Measurements from ENCODE around the gene MRGPRG.

MRGPRG gene

DNA sequence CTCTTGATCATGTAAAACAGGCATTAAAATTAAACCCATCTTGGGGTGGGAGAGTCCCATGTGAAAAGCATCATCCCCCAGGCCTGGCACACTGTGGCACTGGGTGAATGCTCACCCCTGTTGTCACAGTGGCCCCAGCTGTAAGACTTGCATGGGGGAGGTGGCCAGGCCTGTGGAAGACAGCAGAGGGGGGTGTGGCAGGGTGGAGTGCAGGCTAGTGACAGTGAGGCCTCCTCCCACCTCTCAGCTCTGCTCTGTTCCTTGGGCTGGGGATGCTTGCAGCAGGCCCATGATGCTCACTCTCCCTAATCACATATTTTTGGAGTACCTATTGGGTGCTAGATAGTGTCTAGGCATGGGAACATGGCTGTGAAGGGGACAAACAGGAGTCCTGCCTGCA, 43.4 kb downstream of the MRGPRG start:
- TF ChIP-seq CTCF (IDR thresholded peaks at IDR 0.05; ENCODE audit: insufficient read depth, low read length, poor library complexity, severe bottlenecking) (no peak), EZH2phosphoT487 (conservative IDR thresholded peaks at IDR 0.05; ENCODE audit: low read length) (no peak)
- H2AFZ ChIP-seq (ENCODE audit: low read depth, low read length, severe bottlenecking) = no peak overlapping the region

GRCh38 chr11:3174387-3174786, 44.2 kb downstream of the MRGPRG start:
- no peaks in the 10 kb centered on the region for H3F3A ChIP-seq (ENCODE audit: insufficient read depth)

More for the DNA sequence above, 43.4 kb downstream of the MRGPRG start:
- Histone ChIP-seq H3F3A (ENCODE audit: insufficient read depth) (no peaks in the 10 kb centered on the region), H3K36me3 (ENCODE audit: low read length) (no peaks in the 10 kb centered on the region), H3K27me3 (ENCODE audit: low read length) (no peaks in the 10 kb centered on the region), H4K20me1 (ENCODE audit: low read depth, low read length) (no peaks in the 10 kb centered on the region), H3K9ac (ENCODE audit: low read length) (no peak overlapping the region), H3K4me2 (ENCODE audit: low read depth, low read length, poor library complexity, severe bottlenecking) (no peak overlapping the region), H3K9me2 (replicated peaks; ENCODE audit: insufficient read depth, low read length) (no peaks in the 10 kb centered on the region), H3K4me3 (ENCODE audit: insufficient read depth, low read length, poor library complexity, severe bottlenecking) (no peak overlapping the region), H3K9me3 (ENCODE audit: insufficient read depth, low read length) (peaks cover 13% of the 10 kb centered on the region; the same call in 1 of the 2 replicates), H3K27ac (ENCODE audit: low read depth, low read length) (no peak overlapping the region), H3K79me2 (ENCODE audit: insufficient read depth, low read length) (no peaks in the 10 kb centered on the region)

DNA sequence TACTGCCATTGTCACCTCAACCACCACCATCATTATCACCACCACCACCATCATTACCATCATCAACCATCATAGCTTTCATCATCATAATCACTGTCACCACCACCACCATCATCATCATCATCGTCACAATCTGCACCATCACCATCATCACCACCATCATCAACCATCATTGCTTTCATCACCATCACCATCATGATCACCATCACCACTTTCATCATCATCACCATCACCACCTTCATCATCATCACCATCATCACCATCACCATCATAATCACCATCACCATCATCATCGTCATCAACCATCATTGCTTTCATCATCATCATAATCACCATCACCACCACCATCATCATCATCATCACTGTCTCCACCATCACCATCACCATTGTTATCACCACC, 44.8 kb downstream of the MRGPRG start:
- Histone ChIP-seq H3K9ac (ENCODE audit: low read length) (no peak overlapping the region), H3K36me3 (ENCODE audit: low read length) (no peaks in the 10 kb centered on the region), H3K9me2 (replicated peaks; ENCODE audit: insufficient read depth, low read length) (no peaks in the 10 kb centered on the region), H3K4me3 (ENCODE audit: insufficient read depth, low read length, poor library complexity, severe bottlenecking) (no peak overlapping the region), H4K20me1 (ENCODE audit: low read depth, low read length) (no peaks in the 10 kb centered on the region), H2AFZ (ENCODE audit: low read depth, low read length, severe bottlenecking) (no peak overlapping the region), H3K79me2 (ENCODE audit: insufficient read depth, low read length) (no peaks in the 10 kb centered on the region), H3F3A (ENCODE audit: insufficient read depth) (no peaks in the 10 kb centered on the region), H3K4me2 (ENCODE audit: low read depth, low read length, poor library complexity, severe bottlenecking) (no peak overlapping the region), H3K27me3 (ENCODE audit: low read length) (no peaks in the 10 kb centered on the region), H3K27ac (ENCODE audit: low read depth, low read length) (no peak overlapping the region), H3K9me3 (ENCODE audit: insufficient read depth, low read length) (peaks cover 13% of the 10 kb centered on the region; the same call in 1 of the 2 replicates)
- no peak for TF ChIP-seq EZH2phosphoT487 (conservative IDR thresholded peaks at IDR 0.05; ENCODE audit: low read length)
- no peak for TF ChIP-seq CTCF (IDR thresholded peaks at IDR 0.05; ENCODE audit: insufficient read depth, low read length, poor library complexity, severe bottlenecking)

More at GRCh38 chr11:3174387-3174786, 44.2 kb downstream of the MRGPRG start:
- no peak overlapping the region for H3K4me3 ChIP-seq (ENCODE audit: insufficient read depth, low read length, poor library complexity, severe bottlenecking)
- peaks cover 13% of the 10 kb centered on the region; the same call in 1 of the 2 replicates for H3K9me3 ChIP-seq (ENCODE audit: insufficient read depth, low read length)
- TF ChIP-seq EZH2phosphoT487 (conservative IDR thresholded peaks at IDR 0.05; ENCODE audit: low read length) (no peak), CTCF (IDR thresholded peaks at IDR 0.05; ENCODE audit: insufficient read depth, low read length, poor library complexity, severe bottlenecking) (no peak)
- H3K79me2 ChIP-seq (ENCODE audit: insufficient read depth, low read length) = no peaks in the 10 kb centered on the region
- no peaks in the 10 kb centered on the region for H3K9me2 ChIP-seq (replicated peaks; ENCODE audit: insufficient read depth, low read length)
- no peaks in the 10 kb centered on the region for H4K20me1 ChIP-seq (ENCODE audit: low read depth, low read length)
- H3K4me2 ChIP-seq (ENCODE audit: low read depth, low read length, poor library complexity, severe bottlenecking) = no peak overlapping the region
- no peaks in the 10 kb centered on the region for H3K36me3 ChIP-seq (ENCODE audit: low read length)
- no peak overlapping the region for H3K27ac ChIP-seq (ENCODE audit: low read depth, low read length)
- no peak overlapping the region for H3K9ac ChIP-seq (ENCODE audit: low read length)
- no peak overlapping the region for H2AFZ ChIP-seq (ENCODE audit: low read depth, low read length, severe bottlenecking)
- no peaks in the 10 kb centered on the region for H3K27me3 ChIP-seq (ENCODE audit: low read length)

Measured in SU-DHL-6 (cell line).